ENCODE measurements around the gene MRI1. TPM values are rescaled to one million over a fixed set of nuclear protein-coding genes. Genes with fewer than 3 reads are reported as not detected.

Gene MRI1
- total and polyA plus RNA-seq, 4 donors, result 23.5 to 63.2 (median 29.9) TPM

DNA sequence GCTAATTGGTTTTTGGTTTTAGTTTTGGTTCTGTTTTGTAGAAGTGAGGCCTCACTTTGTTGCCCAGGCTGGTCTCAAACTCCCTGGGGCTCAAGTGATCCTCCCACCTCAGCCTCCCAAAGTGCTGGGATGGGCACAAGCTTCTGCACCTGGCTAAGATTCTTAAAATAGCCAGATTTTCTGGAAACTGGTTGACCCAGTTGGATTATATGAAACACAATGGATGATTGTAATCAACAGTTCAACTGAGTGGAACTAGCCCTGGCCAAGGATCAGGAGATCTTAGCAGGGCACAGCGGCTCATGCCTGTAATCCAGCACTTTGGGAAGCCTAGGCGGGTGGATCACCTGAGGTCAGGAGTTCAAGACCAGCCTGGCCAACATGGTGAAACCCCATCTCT, 29.6 kb upstream of the MRI1 start:
- DNase-seq (no peak), ATAC-seq (ENCODE audit: insufficient read depth, low FRiP score) (no peak)
- no peak for TF ChIP-seq CTCF (IDR thresholded peaks at IDR 0.05; ENCODE audit: control extremely low read depth, extremely low read depth)
- H3K27ac ChIP-seq (ENCODE audit: low read depth in 1 of 2, low read length in 1 of 2), result no peak overlapping the region
- no peak overlapping the region for H3K4me3 ChIP-seq
- no peaks in the 10 kb centered on the region for H3K9me3 ChIP-seq (ENCODE audit: control insufficient read depth in 4 of 4, insufficient read depth in 3 of 4, low read length in 3 of 4)
- no peaks in the 10 kb centered on the region for H3K27me3 ChIP-seq (ENCODE audit: control insufficient read depth in 3 of 3, insufficient read depth in 3 of 3, low read length in 2 of 3)
- H3K36me3 ChIP-seq (ENCODE audit: control insufficient read depth in 4 of 4, insufficient read depth in 4 of 4, low read length in 4 of 4), result peaks cover 0 to 3% (median 1%) of the 10 kb centered on the region in 4 donors
- H3K9ac ChIP-seq (ENCODE audit: insufficient read depth in 1 of 2, low read length in 2 of 2), result no peak overlapping the region
- H3K4me1 ChIP-seq (ENCODE audit: control insufficient read depth in 5 of 5, insufficient read depth in 5 of 5, low read length in 5 of 5), result peaks cover 0 to 10% (median 4%) of the 10 kb centered on the region in 5 donors
- 89 to 100% methylated on average over 2 of the region's 2 CpGs for WGBS, 2 donors

DNA sequence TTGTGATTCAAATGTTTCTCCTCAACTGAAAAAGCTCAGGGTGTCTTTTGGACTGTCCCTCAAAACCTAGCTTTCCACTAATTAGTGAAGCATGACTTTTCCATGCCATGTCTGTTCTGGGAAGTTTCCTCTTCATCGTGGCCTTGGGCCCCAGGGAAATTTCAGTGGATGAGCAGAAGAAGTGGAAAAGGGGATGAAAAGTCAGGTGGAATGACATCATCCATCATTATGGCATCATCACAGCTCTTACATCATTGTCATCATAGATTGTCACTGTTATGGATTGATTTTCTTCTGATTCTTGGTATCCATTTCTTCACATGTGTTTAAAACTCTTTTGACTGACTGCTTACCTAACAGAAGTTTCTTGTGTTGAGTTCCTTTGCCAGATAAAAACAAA, 26.2 kb upstream of the MRI1 start:
- DNase-seq (no peak), ATAC-seq (ENCODE audit: insufficient read depth, low FRiP score) (no peak)
- Histone ChIP-seq H3K9ac (ENCODE audit: insufficient read depth in 1 of 2, low read length in 2 of 2) (no peak overlapping the region), H3K4me1 (ENCODE audit: control insufficient read depth in 5 of 5, insufficient read depth in 5 of 5, low read length in 5 of 5) (no peaks in the 10 kb centered on the region), H3K27me3 (ENCODE audit: control insufficient read depth in 3 of 3, insufficient read depth in 3 of 3, low read length in 2 of 3) (no peaks in the 10 kb centered on the region), H3K9me3 (ENCODE audit: control insufficient read depth in 4 of 4, insufficient read depth in 3 of 4, low read length in 3 of 4) (no peaks in the 10 kb centered on the region), H3K27ac (ENCODE audit: low read depth in 1 of 2, low read length in 1 of 2) (no peak overlapping the region), H3K36me3 (ENCODE audit: control insufficient read depth in 4 of 4, insufficient read depth in 4 of 4, low read length in 4 of 4) (peaks cover 0 to 3% (median 3%) of the 10 kb centered on the region in 4 donors), H3K4me3 (no peak overlapping the region)
- 90 to 100% methylated on average over 1 of the region's 1 CpG for WGBS, 2 donors
- no peak for TF ChIP-seq CTCF (IDR thresholded peaks at IDR 0.05; ENCODE audit: control extremely low read depth, extremely low read depth)

GRCh38 chr19:13741893-13742292, 22.4 kb upstream of the MRI1 start:
- no peak overlapping the region for H3K9ac ChIP-seq (ENCODE audit: insufficient read depth in 1 of 2, low read length in 2 of 2)
- no peak overlapping the region for H3K27ac ChIP-seq (ENCODE audit: low read depth in 1 of 2, low read length in 1 of 2)
- H3K9me3 ChIP-seq (ENCODE audit: control insufficient read depth in 4 of 4, insufficient read depth in 3 of 4, low read length in 3 of 4), result no peaks in the 10 kb centered on the region
- H3K36me3 ChIP-seq (ENCODE audit: control insufficient read depth in 4 of 4, insufficient read depth in 4 of 4, low read length in 4 of 4), result peaks cover 0 to 3% (median 3%) of the 10 kb centered on the region in 4 donors
- peaks cover 0 to 4% (median 0%) of the 10 kb centered on the region in 5 donors for H3K4me1 ChIP-seq (ENCODE audit: control insufficient read depth in 5 of 5, insufficient read depth in 5 of 5, low read length in 5 of 5)
- H3K4me3 ChIP-seq, result no peak overlapping the region
- H3K27me3 ChIP-seq (ENCODE audit: control insufficient read depth in 3 of 3, insufficient read depth in 3 of 3, low read length in 2 of 3), result no peaks in the 10 kb centered on the region
- 93 to 97% methylated on average over 2 of the region's 2 CpGs for WGBS, 2 donors
- ATAC-seq (ENCODE audit: insufficient read depth, low FRiP score) (no peak), DNase-seq (no peak)
- no peak for TF ChIP-seq CTCF (IDR thresholded peaks at IDR 0.05; ENCODE audit: control extremely low read depth, extremely low read depth)

DNA sequence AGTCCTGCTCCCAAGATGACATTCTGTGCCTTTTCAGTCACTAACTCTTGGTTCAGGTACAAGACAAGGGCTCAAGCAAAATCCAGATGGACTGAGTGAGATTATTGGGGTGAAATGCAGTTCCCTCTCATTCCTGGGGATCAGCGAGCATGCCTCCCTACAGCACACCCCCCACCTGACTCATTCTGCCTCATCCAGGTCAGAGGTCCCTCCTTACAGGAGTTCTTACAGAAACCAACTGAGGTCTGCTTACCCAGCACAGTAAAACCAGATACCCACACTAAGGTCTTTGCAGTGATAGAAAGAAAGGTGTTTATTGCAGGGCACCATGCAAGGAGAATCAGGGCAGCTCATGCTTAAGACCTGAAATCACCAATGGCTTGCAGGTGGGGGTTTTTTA, 21.6 kb upstream of the MRI1 start:
- no peak overlapping the region for H3K27ac ChIP-seq (ENCODE audit: low read depth in 1 of 2, low read length in 1 of 2)
- peaks cover 0 to 3% (median 2%) of the 10 kb centered on the region in 4 donors for H3K36me3 ChIP-seq (ENCODE audit: control insufficient read depth in 4 of 4, insufficient read depth in 4 of 4, low read length in 4 of 4)
- no peak for ATAC-seq (ENCODE audit: insufficient read depth, low FRiP score)
- no peak overlapping the region for H3K9ac ChIP-seq (ENCODE audit: insufficient read depth in 1 of 2, low read length in 2 of 2)
- peaks cover 0 to 4% (median 0%) of the 10 kb centered on the region in 5 donors for H3K4me1 ChIP-seq (ENCODE audit: control insufficient read depth in 5 of 5, insufficient read depth in 5 of 5, low read length in 5 of 5)
- TF ChIP-seq CTCF (IDR thresholded peaks at IDR 0.05; ENCODE audit: control extremely low read depth, extremely low read depth), result no peak
- H3K4me3 ChIP-seq, result no peak overlapping the region
- no peak for DNase-seq
- no peaks in the 10 kb centered on the region for H3K9me3 ChIP-seq (ENCODE audit: control insufficient read depth in 4 of 4, insufficient read depth in 3 of 4, low read length in 3 of 4)
- no peaks in the 10 kb centered on the region for H3K27me3 ChIP-seq (ENCODE audit: control insufficient read depth in 3 of 3, insufficient read depth in 3 of 3, low read length in 2 of 3)
- WGBS, 2 donors, result 97 to 100% methylated on average over 1 of the region's 1 CpG

All from lung (tissue), 12 donors.